Measurements from ENCODE around the gene CPT1A.

CPT1A gene

GRCh38 chr11:68756171-68756766, 85.4 kb downstream of the CPT1A start:
- DNase-seq (no peak), ATAC-seq (no peak)

- ATAC-seq (no peak), DNase-seq (no peak)
These were observed 88.4 kb downstream of the CPT1A start for GRCh38 chr11:68753300-68753699.

DNA sequence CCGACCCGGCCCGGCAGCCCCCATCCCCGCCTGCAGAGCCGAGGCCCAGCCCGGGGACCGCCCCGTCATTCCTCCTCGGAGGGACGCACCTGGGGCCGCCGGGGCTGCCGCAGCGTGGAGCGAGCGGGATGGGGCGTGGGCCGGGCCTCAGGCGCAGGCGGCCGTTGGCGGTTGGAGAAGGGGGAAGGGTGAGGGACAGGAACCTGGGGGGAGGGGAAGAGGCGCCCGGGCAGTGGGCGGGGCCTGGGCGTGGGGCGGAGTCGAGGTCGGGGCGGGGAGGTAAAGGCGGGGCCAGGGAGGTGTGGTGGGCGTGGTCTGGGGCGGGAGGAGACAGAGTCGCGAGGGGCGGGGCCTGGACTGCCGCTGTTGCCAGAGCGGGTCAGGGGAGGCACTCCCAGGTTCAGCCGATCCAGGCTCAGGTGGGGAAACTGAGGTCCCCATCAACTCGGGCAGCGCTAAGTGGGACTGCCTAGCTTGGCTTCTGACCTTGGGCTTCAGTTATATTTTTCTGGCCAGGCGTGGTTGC, 90.3 kb downstream of the CPT1A start, which contains the start of gene TESMIN:
TSS of gene TESMIN (minus strand) at position 190 of the 526 bp plus-strand sequence. CDS start 860 bp downstream, outside the sequence.
- peak; percentile 93 for ATAC-seq
- DNase-seq = peak; percentile 96

- ATAC-seq (no peak), DNase-seq (no peak)
These were observed 90.8 kb downstream of the CPT1A start for GRCh38 chr11:68751004-68751325.

- ATAC-seq (no peak), DNase-seq (peak; percentile 11)
These were observed 91.3 kb downstream of the CPT1A start for GRCh38 chr11:68750195-68751003.

DNA sequence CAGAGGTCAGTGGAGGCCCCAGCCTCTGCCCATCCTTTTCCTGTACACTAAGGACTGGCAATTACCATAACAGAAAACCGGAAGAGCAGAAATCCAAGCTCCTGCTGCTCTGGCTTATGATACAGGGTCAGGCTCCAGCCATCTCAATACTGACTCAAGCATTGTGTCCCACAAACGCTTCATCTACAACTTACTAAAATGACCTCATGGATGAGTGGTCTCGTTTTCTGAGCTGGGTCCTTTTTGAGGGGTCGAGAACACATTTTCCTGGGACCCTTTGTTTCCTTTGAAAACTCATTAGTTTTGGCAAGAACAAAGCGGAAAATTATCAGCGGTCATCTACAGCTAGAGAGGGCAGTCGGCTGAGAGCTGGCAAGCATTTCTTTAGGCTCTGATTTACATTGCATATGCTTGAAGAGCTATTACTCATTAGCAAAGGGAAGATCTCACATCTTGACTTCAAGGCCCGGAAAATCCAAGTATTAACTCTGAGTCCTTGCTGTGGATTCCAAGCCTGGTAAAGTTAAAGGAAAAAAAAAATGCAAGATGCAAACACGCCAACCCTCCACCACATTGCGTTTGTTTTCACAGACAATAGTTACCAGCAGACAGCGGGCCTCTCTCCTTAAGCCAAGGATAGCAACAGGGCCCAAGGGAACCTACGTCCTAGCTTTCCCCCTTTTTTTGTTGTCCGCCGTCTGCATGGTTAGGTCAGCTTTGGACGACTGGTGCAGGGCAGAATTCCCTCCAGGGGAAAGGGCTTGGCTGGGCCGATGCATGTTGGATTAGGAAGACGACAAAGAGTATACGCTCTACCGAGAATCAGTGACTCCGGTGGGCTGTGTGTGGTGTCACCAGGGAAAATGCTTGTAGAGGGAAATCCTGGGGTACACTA, 92.2 kb downstream of the CPT1A start:
- no peak for DNase-seq
- no peak for ATAC-seq

GRCh38 chr11:68748061-68748460, 93.7 kb downstream of the CPT1A start:
- DNase-seq (no peak), ATAC-seq (no peak)

- DNase-seq (no peak), ATAC-seq (no peak)
These were observed 98.2 kb downstream of the CPT1A start for GRCh38 chr11:68743539-68743938.

DNA sequence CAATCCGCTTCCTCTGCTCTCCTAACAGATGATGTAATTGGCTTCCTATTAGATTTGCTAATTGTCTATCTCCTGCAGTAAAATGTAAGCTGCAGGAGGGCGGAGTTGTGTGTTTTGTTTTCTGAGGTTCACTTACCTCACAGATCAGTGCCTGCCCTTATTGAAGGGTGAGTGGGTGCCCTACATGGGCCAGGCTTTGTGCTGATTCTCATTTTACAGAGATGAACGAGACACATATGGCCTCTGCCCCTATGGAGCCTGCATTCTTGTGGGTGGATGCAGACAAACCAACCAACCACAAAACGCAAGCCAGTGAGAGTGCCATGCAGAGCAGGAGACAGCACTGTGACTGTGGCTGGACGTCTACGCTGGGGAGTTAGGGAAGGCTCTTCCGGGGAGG, 100.3 kb downstream of the CPT1A start:
- ATAC-seq = no peak
- DNase-seq = no peak

DNA sequence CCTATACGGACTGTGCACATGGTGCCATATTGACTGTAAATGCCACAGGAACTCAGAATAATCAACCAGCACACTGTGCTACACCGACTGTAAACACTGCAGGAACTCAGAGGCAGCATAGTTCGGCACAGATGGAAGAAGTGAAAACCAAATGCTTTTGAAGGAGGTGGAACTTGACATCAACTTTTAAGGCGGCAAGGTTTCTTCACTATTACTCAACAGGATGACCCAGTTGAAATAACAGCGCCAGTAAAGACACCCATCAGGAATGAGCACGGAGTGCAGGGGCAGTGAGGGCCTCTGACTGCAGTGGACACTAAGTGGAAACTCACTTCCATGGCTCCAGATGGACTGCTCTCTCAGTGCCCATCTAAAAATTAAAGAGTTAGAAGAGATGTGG, 106.1 kb downstream of the CPT1A start:
- no peak for DNase-seq

DNA sequence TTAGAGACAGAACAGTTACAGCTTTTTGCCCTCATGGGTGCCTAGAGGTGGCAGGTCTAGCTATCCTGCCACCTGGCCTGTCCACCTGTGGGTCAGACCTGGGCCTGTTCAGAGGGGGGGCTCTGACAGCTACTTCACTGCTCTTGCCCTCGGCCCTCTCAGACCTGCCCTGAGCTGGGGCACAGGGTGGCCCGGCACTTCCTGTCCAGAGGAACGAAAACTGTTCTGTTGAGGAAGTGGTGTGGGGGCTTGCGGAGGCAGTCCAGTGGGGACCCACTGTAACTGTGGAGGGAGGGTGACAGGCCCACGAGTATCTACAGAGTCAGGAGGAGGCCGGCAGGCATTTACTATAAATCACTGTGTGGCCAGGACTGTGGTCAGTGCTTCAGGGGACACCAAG, 106.6 kb downstream of the CPT1A start:
- no peak for DNase-seq
- no peak for ATAC-seq

More for the DNA sequence above, 106.1 kb downstream of the CPT1A start:
- no peak for ATAC-seq

- ATAC-seq = no peak
These were observed 107.6 kb downstream of the CPT1A start for GRCh38 chr11:68734111-68734510.

DNA sequence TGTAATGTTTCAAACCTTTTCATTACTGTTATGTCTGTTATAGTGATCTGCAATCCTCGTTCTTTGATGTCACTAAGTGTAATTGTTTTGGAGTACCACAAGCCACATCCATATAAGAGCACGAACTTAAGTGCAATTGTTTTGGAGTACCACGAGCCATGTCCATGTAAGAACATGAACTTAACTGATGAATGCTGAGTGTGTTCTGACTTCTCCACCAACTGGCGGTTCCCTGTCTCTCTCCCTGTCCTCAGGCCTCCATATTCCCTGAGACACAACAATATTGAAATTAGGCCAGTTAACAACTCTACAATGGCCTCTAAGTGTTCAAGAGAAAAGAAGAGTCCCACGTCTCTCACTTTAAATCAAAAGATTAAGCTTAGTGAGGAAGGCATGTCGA, 113.9 kb downstream of the CPT1A start:
- no peak for ATAC-seq

More at GRCh38 chr11:68734111-68734510, 107.6 kb downstream of the CPT1A start:
- DNase-seq = no peak

DNA sequence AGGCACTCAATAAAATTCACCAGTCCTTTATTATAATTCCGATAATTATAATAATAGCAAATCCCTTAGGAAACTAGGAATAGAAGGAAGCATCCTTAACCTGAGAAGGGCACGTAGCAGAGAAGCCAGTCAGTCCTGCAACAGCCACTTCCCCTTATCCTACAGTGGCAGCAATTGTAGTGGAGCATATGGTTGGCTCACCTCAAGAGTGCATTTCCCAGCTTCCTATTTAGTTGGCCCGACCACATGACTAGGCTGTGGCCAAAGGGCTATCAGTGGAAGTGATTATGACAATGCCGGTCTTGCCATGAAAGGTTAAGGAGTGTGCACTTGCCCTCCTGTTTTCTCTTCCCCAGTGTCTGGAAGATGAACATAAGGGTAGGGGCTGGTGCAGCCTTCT, 117.4 kb downstream of the CPT1A start:
- no peak for ATAC-seq

More for the DNA sequence above, 113.9 kb downstream of the CPT1A start:
- no peak for DNase-seq

DNA sequence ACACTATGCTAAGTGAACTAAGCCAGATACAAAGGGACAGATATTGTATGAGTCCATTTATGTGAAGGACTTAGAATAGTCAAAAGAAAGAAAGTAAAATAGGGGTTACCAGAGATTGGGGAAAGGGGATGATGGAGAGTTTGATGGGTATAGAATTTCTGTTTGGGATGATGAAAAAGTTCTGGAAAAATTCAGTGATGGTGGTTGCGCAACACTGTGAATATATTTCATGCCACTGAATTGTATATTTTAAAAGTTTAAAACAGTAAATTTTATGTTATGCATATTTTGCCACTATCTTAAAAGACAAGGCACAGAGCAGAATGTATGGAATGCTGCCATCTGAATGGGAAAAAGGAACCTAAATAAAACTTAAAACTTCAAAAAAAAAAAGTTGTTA, 119.6 kb downstream of the CPT1A start:
- no peak for ATAC-seq
- no peak for DNase-seq

More for the DNA sequence above, 117.4 kb downstream of the CPT1A start:
- no peak for DNase-seq

- no peak for DNase-seq
- ATAC-seq = no peak
These were observed 120.6 kb downstream of the CPT1A start for GRCh38 chr11:68721075-68721474.

- DNase-seq (no peak), ATAC-seq (no peak)
These were observed 126.1 kb downstream of the CPT1A start for GRCh38 chr11:68715456-68716122.

GRCh38 chr11:68714060-68714856, 127.5 kb downstream of the CPT1A start:
- no peak for DNase-seq
- no peak for ATAC-seq

DNA sequence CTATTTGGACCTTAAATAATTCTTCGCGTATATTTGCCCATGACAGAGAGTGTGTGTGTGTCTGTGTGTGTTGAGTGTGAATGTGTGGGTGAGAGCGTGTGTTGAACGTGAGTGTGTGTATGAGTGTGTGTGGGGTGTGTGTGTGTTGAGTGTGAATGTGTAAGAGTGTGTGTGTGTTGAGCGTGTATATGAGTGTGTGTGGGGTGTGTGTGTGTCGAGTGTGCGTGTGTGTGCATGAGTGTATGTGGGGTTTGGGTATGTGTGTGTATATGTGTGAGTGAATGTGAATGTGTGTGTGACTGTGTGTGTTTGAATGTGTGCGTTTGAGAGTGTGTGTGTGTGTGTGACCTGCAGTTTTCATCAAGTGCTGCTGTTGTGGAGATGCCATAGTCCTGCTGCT, 130.6 kb downstream of the CPT1A start:
- ATAC-seq = no peak

GRCh38 chr11:68710409-68710808, 131.3 kb downstream of the CPT1A start:
- no peak for DNase-seq
- no peak for ATAC-seq

More for the DNA sequence above, 130.6 kb downstream of the CPT1A start:
- no peak for DNase-seq

DNA sequence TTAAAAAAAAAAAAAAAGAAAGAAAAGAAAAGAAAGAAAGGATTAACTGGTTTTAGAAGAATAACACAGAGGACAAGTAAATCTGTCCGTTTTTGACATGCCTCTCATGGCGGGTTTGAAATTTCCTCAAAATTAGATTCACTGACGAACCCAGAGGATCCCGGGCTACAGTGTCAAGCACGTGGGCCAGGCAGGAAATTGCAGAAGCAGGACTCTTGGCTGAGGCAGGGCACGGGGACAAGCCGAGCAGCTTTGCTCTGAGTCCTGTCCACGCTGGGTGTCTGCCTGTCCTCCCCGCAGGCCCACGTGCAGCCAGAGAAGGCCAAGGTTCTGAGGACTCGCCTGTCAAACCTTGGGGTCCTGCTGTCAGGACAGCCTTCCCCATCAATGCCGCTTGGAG, 132.7 kb downstream of the CPT1A start:
- no peak for ATAC-seq
- DNase-seq = no peak
